H1 (cell line): ENCODE data around the gene C1orf52. TPM values are rescaled to one million over a fixed set of nuclear protein-coding genes. Genes with fewer than 3 reads are reported as not detected.
A peak's percentile ranks its signal among the peaks of the same experiment; 100 is the strongest.

ENCODE experiments used
- CTCF ChIA-PET: fragments of 300-600 bp; sonication (Branson Sonifier 250); formaldehyde crosslinking; loops from one replicate; lab custom pipeline; 2021; ENCODE audit not compliant: partially characterized antibody; lab: Charles Lee
- POLR2A ChIA-PET: fragments of 300-600 bp; sonication (Branson Sonifier 250); formaldehyde crosslinking; loops from one replicate; lab custom pipeline; 2021; ENCODE audit warnings: inconsistent platforms; ENCODE audit not compliant: partially characterized antibody; lab: Charles Lee
- DNase-seq, 2 experiments: peaks; one replicate each; pipeline versions ENCODE4 v3.0.0 to v3.0.0-alpha.2; 2010 to 2022; ENCODE audit warnings: low spot score in 2 of 2, low read depth in 1 of 2, mixed read lengths in 1 of 2
- FAIRE-seq: peaks from 2 replicates; lab custom pipeline; 2011; peaks lifted over from hg19 to GRCh38; lab: Jason Lieb, UNC
- H2AFZ ChIP-seq: 2 replicates; pipeline ENCODE4 v1.8.1; 2012; ENCODE audit warnings: low read length, inconsistent platforms
- H2AK5ac ChIP-seq: 2 replicates; pipeline ENCODE4 v1.6.1; 2013; ENCODE audit warnings: low read depth, low read length
- H2BK120ac ChIP-seq: replicated peaks from 2 replicates; pipeline ENCODE3; 2013; ENCODE audit warnings: low read depth, low read length, inconsistent platforms
- H2BK12ac ChIP-seq: 2 replicates; pipeline ENCODE4 v1.6.1; 2013; ENCODE audit warnings: low read depth, low read length
- H2BK15ac ChIP-seq: 2 replicates; pipeline ENCODE4 v1.6.1; 2013; ENCODE audit warnings: low read length
- H2BK20ac ChIP-seq: 2 replicates; pipeline ENCODE4 v1.6.1; 2013; ENCODE audit warnings: low read length
- H2BK5ac ChIP-seq: 2 replicates; pipeline ENCODE4 v1.6.1; 2013; ENCODE audit warnings: low read depth, low read length
- H3K14ac ChIP-seq: 2 replicates; pipeline ENCODE4 v1.6.1; 2013; ENCODE audit warnings: inconsistent platforms; ENCODE audit not compliant: insufficient read length
- H3K18ac ChIP-seq: 2 replicates; pipeline ENCODE4 v1.6.1; 2013; ENCODE audit warnings: low read length; ENCODE audit errors: extremely low read depth
- H3K23ac ChIP-seq: 2 replicates; pipeline ENCODE4 v1.6.1; 2013; ENCODE audit warnings: inconsistent platforms; ENCODE audit not compliant: insufficient read length
- H3K23me2 ChIP-seq: 2 replicates; pipeline ENCODE4 v1.6.1; 2013; ENCODE audit warnings: low read depth, low read length
- H3K27ac ChIP-seq: 2 replicates; pipeline ENCODE4 v1.6.1; 2011; ENCODE audit warnings: low read depth, low read length, inconsistent platforms
- H3K27me3 ChIP-seq, 4 experiments: replicated peaks in 1 of 4; 1 replicate in 1 of 4; 2 replicates in 3 of 4; pipeline versions ENCODE4 v1.6.1 to v1.8.1; 2011 to 2013; ENCODE audit warnings: low read length in 3 of 4, mild to moderate bottlenecking in 3 of 4, inconsistent platforms in 2 of 4, mixed read lengths in 2 of 4, moderate library complexity in 1 of 4; ENCODE audit not compliant: control insufficient read depth in 3 of 4, insufficient read depth in 3 of 4; ENCODE audit errors: extremely low read depth in 1 of 4
- H3K36me3 ChIP-seq, 4 experiments: 2 replicates each; pipeline versions ENCODE4 v1.6.1 to v1.8.1; 2011 to 2013; ENCODE audit warnings: mild to moderate bottlenecking in 4 of 4, low read length in 3 of 4, moderate library complexity in 2 of 4, control low read depth in 1 of 4, inconsistent platforms in 1 of 4; ENCODE audit not compliant: insufficient read depth in 4 of 4, control insufficient read depth in 2 of 4
- H3K4ac ChIP-seq: replicated peaks from 2 replicates; pipeline ENCODE3; 2013; ENCODE audit warnings: low read length, low read depth, mixed read lengths, inconsistent platforms; ENCODE audit not compliant: insufficient read length
- H3K4me1 ChIP-seq, 4 experiments: replicated peaks in 1 of 4; 1 replicate in 1 of 4; 2 replicates in 3 of 4; pipeline versions ENCODE4 v1.6.1 to v1.8.1; 2011 to 2013; ENCODE audit warnings: low read length in 3 of 4, inconsistent platforms in 2 of 4, mixed read lengths in 1 of 4; ENCODE audit not compliant: insufficient read depth in 4 of 4, control insufficient read depth in 3 of 4
- H3K4me2 ChIP-seq, 2 experiments: 2 replicates each; pipeline versions ENCODE4 v1.6.1 to v1.8.1; 2011 to 2013; ENCODE audit warnings: low read depth in 2 of 2, low read length in 2 of 2, control low read depth in 1 of 2, inconsistent platforms in 1 of 2, mild to moderate bottlenecking in 1 of 2; ENCODE audit not compliant: insufficient read depth in 1 of 2
- H3K4me3 ChIP-seq, 4 experiments: fragments of 200-600, 300-600 bp in 1 of 4; sonication (generic), shearing (Covaris generic), sonication (Bioruptor Twin) in 1 of 4; 2 replicates each; pipeline versions ENCODE4 v1.5.1 to v1.8.1; 2011 to 2016; ENCODE audit warnings: low read length in 4 of 4, low read depth in 3 of 4, control low read depth in 2 of 4, inconsistent platforms in 2 of 4, mild to moderate bottlenecking in 2 of 4, mixed read lengths in 1 of 4, moderate library complexity in 1 of 4; ENCODE audit not compliant: insufficient read depth in 2 of 4; ENCODE audit errors: extremely low read depth in 1 of 4
- H3K56ac ChIP-seq: replicated peaks from 2 replicates; pipeline ENCODE3; 2013; ENCODE audit warnings: low read depth, mild to moderate bottlenecking, mixed read lengths, low read length, inconsistent platforms; ENCODE audit not compliant: insufficient read length
- H3K79me1 ChIP-seq: 2 replicates; pipeline ENCODE4 v1.6.1; 2013; ENCODE audit warnings: low read depth, low read length, control low read depth
- H3K79me2 ChIP-seq, 2 experiments: 2 replicates each; pipeline versions ENCODE4 v1.6.1 to v1.8.1; 2012 to 2013; ENCODE audit warnings: low read length in 2 of 2, mild to moderate bottlenecking in 2 of 2, inconsistent platforms in 1 of 2; ENCODE audit not compliant: insufficient read depth in 2 of 2, control insufficient read depth in 1 of 2
- H3K9ac ChIP-seq, 4 experiments: replicated peaks in 1 of 4; 1 replicate in 1 of 4; 2 replicates in 3 of 4; pipeline versions ENCODE4 v1.6.1 to v1.8.1; 2011 to 2013; ENCODE audit warnings: low read depth in 3 of 4, low read length in 3 of 4, control low read depth in 2 of 4, mild to moderate bottlenecking in 2 of 4, moderate library complexity in 2 of 4, inconsistent platforms in 1 of 4; ENCODE audit errors: extremely low read depth in 1 of 4
- H3K9me3 ChIP-seq, 2 experiments: 2 replicates each; pipeline versions ENCODE4 v1.6.1 to v1.8.1; 2012 to 2013; ENCODE audit warnings: mild to moderate bottlenecking in 2 of 2, moderate library complexity in 2 of 2, control low read depth in 1 of 2, inconsistent platforms in 1 of 2, low read depth in 1 of 2, low read length in 1 of 2, mixed read lengths in 1 of 2; ENCODE audit not compliant: insufficient read depth in 2 of 2
- H4K20me1 ChIP-seq, 2 experiments: replicated peaks in 1 of 2; 2 replicates each; pipeline versions ENCODE3 to v1.8.1; 2011 to 2013; ENCODE audit warnings: inconsistent platforms in 2 of 2, low read length in 2 of 2, mild to moderate bottlenecking in 1 of 2; ENCODE audit not compliant: insufficient read depth in 2 of 2, control insufficient read depth in 1 of 2
- H4K5ac ChIP-seq: 2 replicates; pipeline ENCODE4 v1.6.1; 2013; ENCODE audit warnings: low read length, low read depth, mixed read lengths, inconsistent platforms; ENCODE audit not compliant: insufficient read length
- H4K8ac ChIP-seq: 2 replicates; pipeline ENCODE4 v1.8.0; 2013; ENCODE audit warnings: mild to moderate bottlenecking, moderate library complexity, low read length, inconsistent platforms; ENCODE audit not compliant: insufficient read depth; ENCODE audit errors: extremely low read depth
- H4K91ac ChIP-seq: replicated peaks from 2 replicates; pipeline ENCODE3; 2013; ENCODE audit warnings: low read length, mixed read lengths, inconsistent platforms; ENCODE audit not compliant: insufficient read length
- E2F6 ChIP-seq: IDR thresholded peaks from 2 replicates; pipeline ENCODE4 v1.6.1; 2012; ENCODE audit warnings: inconsistent platforms
- GTF2F1 ChIP-seq: IDR thresholded peaks from 2 replicates; pipeline ENCODE4 v1.6.1; 2012; ENCODE audit warnings: low read depth, low read length, improper control_type of control experiment, borderline replicate concordance
- TAF1 ChIP-seq: IDR thresholded peaks from 2 replicates; pipeline ENCODE4 v1.6.1; 2011; ENCODE audit warnings: mild to moderate bottlenecking, low read depth, low read length
- WGBS, 2 experiments: shearing (Covaris generic) in 1 of 2; methylation state at CpG; one replicate each; pipeline versions ENCODE4 v1.1.6 to v1.1.7; 2013 to 2015; ENCODE audit warnings: low lambda C conversion rate in 2 of 2, mixed read lengths in 2 of 2, inconsistent platforms in 1 of 2, low coverage in 1 of 2, missing lambda C conversion rate in 1 of 2; ENCODE audit not compliant: insufficient replicate concordance in 2 of 2, insufficient coverage in 1 of 2, insufficient read length in 1 of 2; ENCODE audit errors: extremely low coverage in 1 of 2, missing lambda C conversion rate in 1 of 2; 5-methylcytosine and 5-hydroxymethylcytosine counted together
- polyA plus RNA-seq, 7 experiments: library from polyadenylated mRNA; depleted of rRNA in 3 of 7; stranded (reverse) in 5 of 7; unstranded in 2 of 7; fragments of >200 nt in 5 of 7; fragments of 200-250 nt in 2 of 7; gene quantifications; 1 replicate in 5 of 7; 2 replicates in 1 of 7; 4 replicates in 1 of 7; pipeline versions ENCODE4 v1.2.1 to v1.2.3, GENCODE V29; 2011 to 2013; ENCODE audit warnings: missing spikeins in 2 of 7, mixed read lengths in 2 of 7
- total RNA-seq: library from RNA; stranded (reverse); fragmentation: NEBNext Ultra II Directional; extraction: Animal tissue kit (Norgen Biotek cat#: 25700); gene quantifications from 2 replicates; pipeline ENCODE4 v1.2.1, GENCODE V29; 2021

C1orf52 gene
- total and polyA plus RNA-seq, 2 of the 8 experiments (the other 6 are each of a cell fraction or from before 2014, with no cell fraction given) = 29.2 to 39.1 TPM

- Histone ChIP-seq H3K56ac (no peak overlapping the region), H3K27me3 (no peaks in the 10 kb centered on the region), H3K9ac (peak overlapping the region in 1 of 4 experiments; percentile 1; a peak in 1 of 7 replicates), H3K23ac (no peak overlapping the region), H3K4me2 (peak overlapping the region; percentile 65 to 66), H3K9me3 (no peaks in the 10 kb centered on the region), H2BK12ac (no peak overlapping the region), H2BK120ac (no peak overlapping the region), H3K14ac (no peak overlapping the region), H4K20me1 (peaks cover 0 to 2% of the 10 kb centered on the region in 2 experiments), H2BK20ac (no peak overlapping the region), H3K79me2 (peaks cover 9 to 37% of the 10 kb centered on the region in 2 experiments), H4K8ac (no peak overlapping the region; the same call in 1 of the 2 replicates), H2BK5ac (no peak overlapping the region; the same call in 1 of the 2 replicates), H3K23me2 (peaks cover 7% of the 10 kb centered on the region), H2AK5ac (no peak overlapping the region), H3K36me3 (no peaks in the 10 kb centered on the region), H3K27ac (no peak overlapping the region), H2BK15ac (no peak overlapping the region), H4K5ac (no peak overlapping the region), H3K4me3 (peak overlapping the region; percentile 46 to 97 (median 71)), H3K18ac (no peak overlapping the region), H3K79me1 (0 out of 2 replicates have a peak, but pooled peaks cover 2% of the 10 kb centered on the region), H4K91ac (no peak overlapping the region), H3K4ac (no peak overlapping the region), H2AFZ (peak overlapping the region; percentile 24; the same call in 1 of the 2 replicates), H3K4me1 (peaks cover 0 to 6% (median 0%) of the 10 kb centered on the region in 4 experiments; a peak in 2 of 7 replicates)
- DNase-seq (no peak), FAIRE-seq (no peak)
- 58% methylated on average over 11 of the region's 11 CpGs; no CpG with 5 or more reads in 1 of the 2 experiments for WGBS, 2 experiments
- no peak for TF ChIP-seq GTF2F1
- no peak for TF ChIP-seq E2F6
- TF ChIP-seq TAF1 = no peak
- ChIA-PET POLR2A (interaction anchor here (0.6 to 2.1 kb wide), 9 partner anchors 8 to 1195 kb away, joined by 3 to 11 read pairs (median 4); partner anchors contain the start of genes C1orf52, CCN1 and SYDE2), CTCF (interaction anchor here (0.6 to 9.5 kb wide), 5 partner anchors 9 to 96 kb away, joined by 3 to 65 read pairs (median 7); partner anchors contain the start of gene C1orf52)
Observed at GRCh38 chr1:85276978-85277639, 17.6 kb upstream of the C1orf52 start.
